ENCODE data around the gene CHP2.
"Not testable (repeated sequence)": the region's sequence is repeated elsewhere in the genome, so short reads cannot be mapped to it uniquely, and the experiment has no call there.

The CHP2 gene

DNA sequence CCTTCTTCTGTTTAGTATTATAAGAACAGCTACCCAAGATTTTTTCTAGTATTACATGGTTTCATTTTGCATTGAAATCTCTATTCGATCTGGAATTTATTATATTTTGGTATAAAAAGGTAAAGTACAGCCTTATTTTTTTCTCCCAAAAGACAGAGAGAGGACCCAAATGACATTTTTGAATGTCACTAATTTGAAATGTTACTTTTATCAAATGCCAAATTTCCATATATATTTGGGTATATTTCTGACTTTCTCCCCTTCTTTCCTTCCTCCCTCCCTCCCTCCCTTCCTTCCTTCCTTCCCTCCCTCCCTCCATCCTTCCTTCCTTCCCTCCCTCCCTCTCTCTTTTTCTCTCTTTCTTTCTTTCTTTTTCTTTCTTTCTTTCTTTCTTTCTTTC lies 6.2 kb upstream of the CHP2 start:
- DNase-seq: no peak

- DNase-seq: not testable (repeated sequence)
Observed at GRCh38 chr16:23751053-23751452, 3.8 kb upstream of the CHP2 start.

DNA sequence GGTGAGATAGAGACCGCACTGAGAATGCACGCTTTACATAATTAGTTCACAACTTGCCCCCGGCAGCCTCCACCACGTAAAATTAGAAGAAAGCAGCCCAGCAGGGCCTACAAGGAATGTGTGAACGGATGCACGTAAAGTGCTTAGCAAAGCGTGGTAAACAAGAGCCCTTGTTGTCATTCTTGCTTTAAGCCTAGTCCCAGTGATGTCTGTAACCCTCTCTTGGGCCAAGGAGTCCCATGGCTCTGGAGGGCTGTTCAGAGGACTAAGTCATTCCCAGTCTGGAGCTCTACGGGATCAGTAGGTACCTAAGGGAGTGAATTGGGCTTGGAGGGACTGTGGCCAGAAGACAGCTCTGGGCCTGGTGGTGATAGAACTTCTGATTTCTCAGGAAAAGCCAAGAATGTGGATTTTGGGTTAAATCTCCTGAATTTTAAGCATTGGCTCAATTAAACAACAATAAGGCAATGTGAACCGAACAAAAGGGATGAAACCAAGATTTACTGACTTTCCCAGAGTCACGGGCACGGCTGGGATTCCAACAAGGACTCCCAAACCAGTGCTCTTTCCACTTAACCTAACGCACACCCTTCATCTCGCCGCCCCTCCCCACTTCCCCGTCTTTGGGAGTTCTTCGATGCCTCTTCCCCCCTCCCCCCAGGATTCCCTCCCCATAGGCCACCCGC lies 775 bp upstream of the CHP2 start:
- no peak for DNase-seq

DNA sequence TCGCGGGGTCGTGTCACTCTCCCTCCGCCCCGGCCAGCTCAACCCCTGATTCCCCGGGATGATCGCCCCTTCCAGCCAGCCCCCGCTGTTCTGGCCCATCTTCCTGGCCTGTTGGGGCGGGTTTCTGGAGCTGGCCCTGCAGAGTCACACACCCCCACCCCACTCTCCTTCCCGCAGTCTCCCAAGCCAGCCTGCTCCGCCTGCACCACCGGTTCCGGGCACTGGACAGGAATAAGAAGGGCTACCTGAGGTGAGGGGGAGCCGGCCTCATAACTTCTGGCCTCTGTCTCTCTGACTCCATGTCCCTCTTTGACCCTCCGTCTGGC lies 621 bp downstream of the CHP2 start:
- DNase-seq: no peak

DNA sequence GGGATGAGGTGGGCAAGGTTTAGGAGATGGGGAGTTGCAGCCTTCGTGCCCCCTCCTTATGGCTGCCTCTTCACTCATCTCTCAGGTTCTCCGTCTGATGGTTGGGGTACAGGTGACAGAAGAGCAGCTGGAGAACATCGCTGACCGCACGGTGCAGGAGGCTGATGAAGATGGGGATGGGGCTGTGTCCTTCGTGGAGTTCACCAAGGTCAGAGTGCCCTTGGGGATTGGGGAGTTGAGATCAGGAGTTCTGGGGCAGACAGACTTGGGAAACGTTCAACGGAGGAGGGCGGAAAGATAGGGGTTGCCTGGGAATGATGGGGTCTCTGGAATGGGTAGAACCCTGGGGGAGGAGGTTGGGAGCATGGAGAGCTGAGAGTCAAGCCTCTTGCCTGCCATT lies 2.3 kb downstream of the CHP2 start:
- no peak for DNase-seq

GRCh38 chr16:23757937-23758619 lies 3.3 kb downstream of the CHP2 start:
- DNase-seq: no peak

DNA sequence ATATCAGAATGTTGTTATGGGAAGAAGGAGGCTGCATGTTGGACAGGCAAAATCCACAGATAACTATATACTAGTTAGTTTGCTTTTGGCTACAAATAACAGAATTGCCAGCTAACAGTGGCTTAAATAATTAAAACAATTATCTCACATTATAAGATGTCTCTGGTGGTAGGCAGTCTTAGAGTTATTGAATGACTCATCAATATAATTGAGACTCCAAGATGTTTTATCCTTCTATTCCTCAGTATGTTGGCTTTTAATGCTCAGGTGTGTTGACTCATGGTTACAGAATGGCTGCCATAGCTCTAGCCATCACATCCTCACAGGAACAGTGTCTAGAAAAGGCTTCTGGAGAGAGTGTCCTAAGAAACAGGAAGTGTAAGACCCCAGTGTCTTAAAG lies 11.1 kb downstream of the CHP2 start:
- no peak for DNase-seq

GRCh38 chr16:23768581-23768980 lies 13.8 kb downstream of the CHP2 start:
- no peak for DNase-seq

GRCh38 chr16:23771027-23771426 lies 16.2 kb downstream of the CHP2 start:
- no peak for DNase-seq

- no peak for DNase-seq
Observed at GRCh38 chr16:23771642-23772041, 16.8 kb downstream of the CHP2 start.

DNA sequence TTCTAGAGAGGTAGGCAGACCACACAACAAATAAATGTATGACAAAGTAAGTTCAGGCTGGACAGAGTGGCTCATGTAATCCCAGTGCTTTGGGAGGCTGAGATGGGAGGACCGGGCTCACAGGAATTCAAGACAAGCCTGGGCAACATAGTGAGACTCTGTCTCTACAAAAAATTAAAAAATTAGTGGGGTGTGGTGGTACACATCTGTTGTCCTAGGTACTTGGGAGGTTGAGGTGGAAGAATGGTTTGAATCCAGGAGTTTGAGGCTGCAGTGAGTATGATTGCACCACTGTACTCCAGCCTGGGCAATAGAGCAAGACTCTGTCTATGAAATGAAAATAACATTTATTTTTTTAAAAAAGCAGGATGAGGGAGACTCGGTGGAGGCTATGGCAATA lies 18.5 kb downstream of the CHP2 start:
- no peak for DNase-seq

- DNase-seq: no peak
Observed at GRCh38 chr16:23781176-23781575, 26.4 kb downstream of the CHP2 start.

DNA sequence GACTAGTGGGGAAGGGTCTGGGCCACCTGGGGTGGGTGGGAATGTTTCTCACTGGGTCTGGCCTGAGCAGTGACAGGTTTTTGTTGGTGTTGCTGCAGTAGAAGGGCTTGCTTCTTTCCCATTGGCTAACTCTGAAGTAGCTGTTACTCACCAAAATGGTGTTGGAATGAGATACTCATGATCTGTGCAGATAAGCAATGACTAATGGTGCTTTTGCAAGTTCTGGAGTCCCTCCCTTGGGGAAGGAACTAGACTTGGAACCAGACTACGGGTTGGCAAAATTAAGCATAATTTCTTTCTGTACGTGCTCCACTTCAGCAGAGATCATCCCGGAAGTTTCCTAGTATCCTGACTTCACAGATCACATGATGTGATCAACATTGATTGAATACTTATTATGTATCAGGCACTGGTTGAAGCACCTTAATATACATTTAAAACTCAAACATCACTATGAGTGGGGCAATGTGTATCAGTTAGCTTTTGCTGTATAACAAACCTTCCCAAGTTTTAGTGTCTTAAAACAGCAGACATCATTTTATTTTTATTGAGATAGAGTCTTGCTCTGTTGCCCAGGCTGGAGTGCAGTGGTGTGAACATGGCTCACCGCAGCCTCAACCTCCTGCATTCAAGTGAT lies 30.1 kb downstream of the CHP2 start:
- DNase-seq: no peak

- DNase-seq: no peak
Observed at GRCh38 chr16:23785842-23786241, 31.0 kb downstream of the CHP2 start.

DNA sequence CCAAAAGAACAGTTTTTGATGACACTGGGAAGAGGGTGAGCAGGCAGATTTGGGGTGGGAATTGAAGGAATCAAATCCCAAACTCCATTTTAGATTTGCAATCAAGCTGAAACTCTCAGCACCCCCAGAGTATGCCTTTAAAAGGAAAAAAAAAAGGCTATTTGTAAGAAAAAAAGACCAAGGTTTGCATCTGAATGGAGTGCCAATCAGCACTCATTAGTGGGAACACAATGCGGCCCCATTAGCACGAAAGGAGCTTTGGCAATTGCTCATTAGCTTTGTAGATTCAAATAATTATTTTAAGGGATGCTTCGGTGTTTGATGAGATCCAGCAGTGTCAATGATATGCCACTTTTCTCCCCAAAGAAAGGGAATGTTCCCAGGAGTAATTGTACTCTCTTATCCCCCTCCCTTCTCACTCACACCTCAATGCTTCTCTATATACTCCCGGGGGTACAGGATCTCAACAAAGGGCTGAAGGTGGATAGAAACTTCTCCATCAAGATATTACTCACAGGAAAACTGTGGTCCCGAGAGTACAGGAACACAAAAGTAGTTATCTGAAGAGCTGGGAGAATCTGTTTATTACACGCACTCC lies 32.2 kb downstream of the CHP2 start:
- no peak for DNase-seq

- no peak for DNase-seq
Observed at GRCh38 chr16:23788685-23789084, 33.9 kb downstream of the CHP2 start.

- DNase-seq: no peak
Observed at GRCh38 chr16:23795378-23795777, 40.6 kb downstream of the CHP2 start.

DNA sequence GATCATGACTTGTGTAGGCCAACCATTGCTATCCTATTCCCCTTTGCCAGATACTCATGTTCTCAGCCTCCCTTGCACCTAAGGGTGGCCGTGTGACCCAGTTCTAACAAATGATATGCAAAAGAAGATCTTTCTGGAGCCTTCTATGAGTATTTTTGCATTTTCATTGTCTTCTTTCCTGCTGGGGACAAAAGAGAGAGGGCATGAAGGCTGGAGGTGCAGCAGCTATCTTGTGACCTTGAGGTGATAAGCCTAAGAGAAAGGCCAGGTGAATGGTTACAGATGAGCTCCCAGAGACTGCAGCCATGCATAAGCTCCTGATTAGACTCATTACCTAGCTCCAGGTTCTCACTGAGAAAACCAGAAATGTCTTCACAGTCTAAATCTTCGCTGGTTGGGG lies 42.1 kb downstream of the CHP2 start:
- DNase-seq: no peak

DNA sequence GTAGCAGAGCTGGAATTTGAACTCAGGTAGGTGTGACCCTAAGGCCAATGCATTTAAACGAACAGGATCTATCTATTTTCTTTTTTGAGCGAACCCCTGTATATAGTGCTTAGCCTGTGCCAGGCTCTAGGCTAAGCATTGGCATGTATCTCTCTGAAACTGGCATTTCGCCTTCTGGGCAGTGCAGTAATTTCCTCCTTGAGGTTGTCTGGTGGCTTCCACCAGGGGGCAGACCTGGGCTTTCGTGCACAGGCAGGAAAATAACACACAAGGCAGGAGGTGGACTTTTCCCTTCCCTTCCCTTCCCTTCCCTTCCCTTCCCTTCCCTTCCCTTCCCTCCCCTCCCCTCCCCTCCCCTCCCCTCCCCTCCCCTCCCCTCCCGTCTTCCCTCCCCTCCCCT lies 46.6 kb downstream of the CHP2 start:
- DNase-seq: peak; percentile 80

DNA sequence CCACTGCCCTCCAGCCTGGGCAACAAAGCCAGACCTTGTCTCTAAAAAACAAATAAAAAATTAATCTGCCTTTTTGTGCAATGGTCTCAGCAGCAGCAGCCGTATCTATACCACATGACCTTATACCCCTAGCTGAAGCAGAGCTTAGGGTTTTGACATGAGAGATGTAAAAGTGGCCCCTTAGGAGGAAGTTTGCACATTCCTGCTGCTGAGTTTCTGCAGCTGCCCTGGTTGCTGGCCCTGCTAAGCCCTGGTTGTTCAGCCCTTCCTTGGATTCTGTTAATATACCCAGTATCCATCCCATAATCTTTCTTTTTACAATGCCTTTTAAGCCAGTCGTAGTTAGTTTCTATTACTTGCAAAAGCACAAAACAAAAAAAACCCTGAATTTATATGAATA lies 48.0 kb downstream of the CHP2 start:
- DNase-seq: no peak

GRCh38 chr16:23803591-23804123 lies 48.8 kb downstream of the CHP2 start:
- peak; percentile 72 for DNase-seq

GRCh38 chr16:23807028-23807427 lies 52.2 kb downstream of the CHP2 start:
- DNase-seq: no peak

Measured in activated naive CD4-positive, alpha-beta T cell treated with Interleukin-2 at 50 U/mL for 16 hours (primary cell).